Measurements from ENCODE around the gene FKRP.
"Not testable (repeated sequence)": the region's sequence is repeated elsewhere in the genome, so short reads cannot be mapped to it uniquely, and the experiment has no call there.

DNA sequence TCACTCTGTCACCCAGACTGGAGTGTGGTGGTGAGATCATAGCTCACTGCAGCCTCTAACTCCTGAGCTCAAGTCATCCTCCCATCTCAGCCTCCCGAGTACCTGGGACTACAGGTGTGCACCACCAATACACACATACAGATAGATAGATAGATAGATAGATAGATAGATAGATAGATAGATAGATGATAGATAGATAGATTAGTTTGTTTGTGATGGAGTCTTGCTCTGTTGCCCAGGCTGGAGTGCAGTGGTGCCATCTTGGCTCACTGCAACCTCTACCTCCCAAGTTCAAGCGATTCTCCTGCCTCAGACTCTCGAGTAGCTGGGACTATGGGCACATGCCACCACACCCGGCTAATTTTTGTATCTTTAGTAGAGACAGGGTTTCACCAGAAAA, 58.6 kb downstream of the FKRP start:
- not testable (repeated sequence) for TF ChIP-seq CTCF (IDR thresholded peaks at IDR 0.05); MAFK (IDR thresholded peaks at IDR 0.05; ENCODE audit: partially characterized antibody); NR3C1 (IDR thresholded peaks at IDR 0.05); CBX2 (IDR thresholded peaks at IDR 0.05; ENCODE audit: borderline replicate concordance, low read depth); CHD4 (IDR thresholded peaks at IDR 0.05; ENCODE audit: borderline replicate concordance); NFE2L2 (conservative IDR thresholded peaks at IDR 0.05; ENCODE audit: low read length); EP300 (IDR thresholded peaks at IDR 0.05); HDAC2 (IDR thresholded peaks at IDR 0.05); MAX (IDR thresholded peaks at IDR 0.05); MYC (IDR thresholded peaks at IDR 0.05; ENCODE audit: borderline replicate concordance, low read length); POLR2A (IDR thresholded peaks at IDR 0.05; ENCODE audit: low read length); HOXA7 (CRISPR knock-in tag; IDR thresholded peaks at IDR 0.05)
- TF ChIP-seq, protein P1, sequence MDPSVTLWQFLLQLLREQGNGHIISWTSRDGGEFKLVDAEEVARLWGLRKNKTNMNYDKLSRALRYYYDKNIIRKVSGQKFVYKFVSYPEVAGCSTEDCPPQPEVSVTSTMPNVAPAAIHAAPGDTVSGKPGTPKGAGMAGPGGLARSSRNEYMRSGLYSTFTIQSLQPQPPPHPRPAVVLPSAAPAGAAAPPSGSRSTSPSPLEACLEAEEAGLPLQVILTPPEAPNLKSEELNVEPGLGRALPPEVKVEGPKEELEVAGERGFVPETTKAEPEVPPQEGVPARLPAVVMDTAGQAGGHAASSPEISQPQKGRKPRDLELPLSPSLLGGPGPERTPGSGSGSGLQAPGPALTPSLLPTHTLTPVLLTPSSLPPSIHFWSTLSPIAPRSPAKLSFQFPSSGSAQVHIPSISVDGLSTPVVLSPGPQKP (IDR thresholded peaks at IDR 0.05; ENCODE audit: low read depth, low read length), result not testable (repeated sequence)

Data from A549 (cell line).